B cell (primary cell): ENCODE results near the gene PRTFDC1. TPM values are rescaled to one million over a fixed set of nuclear protein-coding genes. Genes with fewer than 3 reads are reported as not detected.

Experiments
- ATAC-seq: fragments of 200-7000 bp; cut with Tn5 transposase; one replicate; pipeline ENCODE4 v1.10.0; 2021; ENCODE audit warnings: low read depth, mild to moderate bottlenecking, moderate number of reproducible peaks, moderate library complexity
- CTCF ChIA-PET: fragments of 350-600 bp; sonication (Branson Sonifier 250); formaldehyde crosslinking; loops from one replicate; lab custom pipeline; 2021; ENCODE audit warnings: antibody characterized with exemption, inconsistent platforms; lab: Charles Lee
- POLR2A ChIA-PET: fragments of 350-600 bp; sonication (Branson Sonifier 250); formaldehyde crosslinking; loops from one replicate; lab custom pipeline; 2021; ENCODE audit warnings: antibody characterized with exemption; lab: Charles Lee
- DNase-seq: peaks from one replicate; pipeline ENCODE4 v3.0.0; 2013
- H2AFZ ChIP-seq: 2 replicates; pipeline ENCODE4 v1.6.1; 2012; ENCODE audit warnings: mild to moderate bottlenecking, low read depth, low read length; ENCODE audit not compliant: insufficient read depth, poor library complexity, severe bottlenecking
- H3K27ac ChIP-seq, 2 donors: 1 replicate in 1 of 2; 2 replicates in 1 of 2; pipeline ENCODE4 v1.5.1; 2012 to 2013; ENCODE audit warnings: low read length in 2 of 2, mild to moderate bottlenecking in 2 of 2, moderate library complexity in 1 of 2
- H3K27me3 ChIP-seq, 4 experiments: fragments of 200-600 bp in 1 of 4; sonication (generic) in 1 of 4; replicated peaks in 1 of 4; 1 replicate in 2 of 4; 2 replicates in 2 of 4; pipeline versions ENCODE4 v1.6.1 to v1.7.0; 2013 to 2016; ENCODE audit warnings: low read length in 3 of 4, mild to moderate bottlenecking in 2 of 4, mixed read lengths in 1 of 4, moderate library complexity in 1 of 4; ENCODE audit not compliant: insufficient read depth in 4 of 4, control insufficient read depth in 3 of 4; ENCODE audit errors: control extremely low read depth in 1 of 4
- H3K36me3 ChIP-seq, 2 experiments: replicated peaks in 1 of 2; 1 replicate in 1 of 2; 2 replicates in 1 of 2; pipeline versions ENCODE4 v1.6.1 to v1.7.1; 2013; ENCODE audit warnings: low read length in 1 of 2; ENCODE audit not compliant: insufficient read depth in 2 of 2, control insufficient read depth in 1 of 2; ENCODE audit errors: control extremely low read depth in 1 of 2, extremely low read depth in 1 of 2
- H3K4me1 ChIP-seq, 2 donors: fragments of 200-600 bp in 1 of 2; sonication (generic) in 1 of 2; 1 replicate in 1 of 2; 2 replicates in 1 of 2; pipeline versions ENCODE4 v1.5.1 to v1.6.1; 2013 to 2017; ENCODE audit warnings: low read length in 2 of 2; ENCODE audit not compliant: control insufficient read depth in 2 of 2, insufficient read depth in 2 of 2
- H3K4me2 ChIP-seq: replicated peaks from 2 replicates; pipeline ENCODE3; 2012; ENCODE audit warnings: mild to moderate bottlenecking, low read depth, low read length; ENCODE audit not compliant: poor library complexity, severe bottlenecking
- H3K4me3 ChIP-seq, 5 experiments: fragments of 200-600 bp in 1 of 5; sonication (generic) in 1 of 5; 1 replicate in 3 of 5; 2 replicates in 2 of 5; pipeline versions ENCODE4 v1.5.1 to v1.7.0; 2011 to 2016; ENCODE audit warnings: low read length in 4 of 5, mild to moderate bottlenecking in 4 of 5, low read depth in 2 of 5, control low read depth in 1 of 5, moderate library complexity in 1 of 5; ENCODE audit not compliant: insufficient read depth in 1 of 5; ENCODE audit errors: control extremely low read depth in 1 of 5, extremely low read depth in 1 of 5
- H3K79me2 ChIP-seq: fragments of 200-600 bp; sonication (generic); one replicate; pipeline ENCODE4 v1.6.0; 2016; ENCODE audit warnings: low read length; ENCODE audit not compliant: control insufficient read depth, insufficient read depth
- H3K9ac ChIP-seq: fragments of 200-600 bp; sonication (generic); 2 replicates; pipeline ENCODE4 v1.6.1; 2017; ENCODE audit warnings: mild to moderate bottlenecking, low read length, moderate library complexity
- H3K9me3 ChIP-seq, 3 donors: one replicate each; pipeline versions ENCODE4 v1.6.1 to v1.7.1; 2013; ENCODE audit warnings: low read length in 2 of 3; ENCODE audit not compliant: control insufficient read depth in 2 of 3, insufficient read depth in 1 of 3; ENCODE audit errors: control extremely low read depth in 1 of 3
- H4K20me1 ChIP-seq: 2 replicates; pipeline ENCODE4 v1.6.0; 2012; ENCODE audit warnings: mild to moderate bottlenecking, low read length; ENCODE audit not compliant: insufficient read depth, control insufficient read depth, poor library complexity, severe bottlenecking
- H3K27ac Mint-ChIP-seq: one replicate; pipeline ENCODE4 v1.8.0; 2021; ENCODE audit warnings: mixed read lengths
- H3K27me3 Mint-ChIP-seq: one replicate; pipeline ENCODE4 v1.8.0; 2021; ENCODE audit warnings: mixed read lengths
- H3K4me1 Mint-ChIP-seq: one replicate; pipeline ENCODE4 v1.8.0; 2021; ENCODE audit warnings: mixed read lengths
- H3K4me3 Mint-ChIP-seq: one replicate; pipeline ENCODE4 v1.8.0; 2021; ENCODE audit warnings: mixed read lengths
- H3K9me3 Mint-ChIP-seq: one replicate; pipeline ENCODE4 v1.8.0; 2022; ENCODE audit warnings: mixed read lengths; ENCODE audit not compliant: insufficient read depth
- EZH2 ChIP-seq: IDR thresholded peaks from 2 replicates; pipeline ENCODE4 v1.6.1; 2012; ENCODE audit warnings: borderline replicate concordance, low read depth, mild to moderate bottlenecking, moderate library complexity, low read length; ENCODE audit not compliant: insufficient read depth, poor library complexity, severe bottlenecking
- WGBS: methylation state at CpG from one replicate; pipeline ENCODE4 v1.1.5; 2013; ENCODE audit warnings: missing lambda C conversion rate; ENCODE audit not compliant: insufficient coverage; 5-methylcytosine and 5-hydroxymethylcytosine counted together
- intact Hi-C: fragments of 100-400 bp; cut with micrococcal nuclease; formaldehyde crosslinking; loops from one replicate; pipeline ENCODE4 v1.10.0; 2022
- polyA plus RNA-seq: library from polyadenylated mRNA; depleted of rRNA; stranded (reverse); fragments of >200 nt; gene quantifications from 2 replicates; pipeline ENCODE4 v1.2.3, GENCODE V29; 2012
- total RNA-seq, 2 donors: library from RNA; stranded (reverse); fragments of 120-200 nt in 1 of 2; gene quantifications; 1 replicate in 1 of 2; 2 replicates in 1 of 2; pipeline versions ENCODE4 v1.2.3 to v1.2.4, GENCODE V29; 2013 to 2022
- TF ChIP-seq, protein P1 (sequence below): fragments of 200-600 bp; IDR thresholded peaks from one replicate; pipeline ENCODE4 v1.8.0; 2022; ENCODE audit warnings: antibody characterized with exemption, mild to moderate bottlenecking

PRTFDC1 gene
- total and polyA plus RNA-seq, 2 donors (not counting 1 experiment from before 2014, with no cell fraction given): 0.63 TPM; not detected in 1

DNA sequence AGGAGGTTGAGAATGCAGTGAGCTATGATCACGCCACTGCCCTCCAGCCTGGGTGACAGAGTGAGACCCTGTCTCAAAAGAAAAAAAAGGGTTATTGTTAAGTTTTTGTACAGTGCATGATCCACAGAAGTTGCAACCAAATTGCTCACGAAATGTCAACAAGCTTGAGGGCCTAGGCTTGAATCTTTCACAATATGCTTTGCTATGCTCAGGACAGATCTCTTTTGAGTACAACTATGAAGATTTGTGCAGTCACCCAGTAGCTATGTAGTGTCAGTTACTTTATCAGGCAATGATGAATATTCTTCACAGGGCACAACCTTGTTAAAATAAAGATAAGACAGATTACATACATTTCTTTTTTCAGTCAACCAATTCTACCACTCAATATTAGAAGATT lies 109.2 kb downstream of the PRTFDC1 start:
- Histone ChIP-seq H3K9ac (no peak overlapping the region), H2AFZ (no peak overlapping the region), H3K9me3 (peaks cover 0 to 6% (median 0%) of the 10 kb centered on the region in 3 donors), H3K4me2 (no peak overlapping the region), H3K36me3 (no peaks in the 10 kb centered on the region), H4K20me1 (no peaks in the 10 kb centered on the region), H3K79me2 (no peaks in the 10 kb centered on the region), H3K4me3 (no peak overlapping the region), H3K27ac (no peak overlapping the region), H3K27me3 (no peaks in the 10 kb centered on the region), H3K4me1 (no peaks in the 10 kb centered on the region)
- Mint-ChIP-seq H3K4me3 (no peak overlapping the region), H3K9me3 (no peaks in the 10 kb centered on the region), H3K27me3 (peaks cover 13% of the 10 kb centered on the region), H3K4me1 (no peaks in the 10 kb centered on the region), H3K27ac (no peak overlapping the region)
- CTCF ChIA-PET: no interaction called here
- intact Hi-C loops: no loop called here
- TF ChIP-seq, protein P1, sequence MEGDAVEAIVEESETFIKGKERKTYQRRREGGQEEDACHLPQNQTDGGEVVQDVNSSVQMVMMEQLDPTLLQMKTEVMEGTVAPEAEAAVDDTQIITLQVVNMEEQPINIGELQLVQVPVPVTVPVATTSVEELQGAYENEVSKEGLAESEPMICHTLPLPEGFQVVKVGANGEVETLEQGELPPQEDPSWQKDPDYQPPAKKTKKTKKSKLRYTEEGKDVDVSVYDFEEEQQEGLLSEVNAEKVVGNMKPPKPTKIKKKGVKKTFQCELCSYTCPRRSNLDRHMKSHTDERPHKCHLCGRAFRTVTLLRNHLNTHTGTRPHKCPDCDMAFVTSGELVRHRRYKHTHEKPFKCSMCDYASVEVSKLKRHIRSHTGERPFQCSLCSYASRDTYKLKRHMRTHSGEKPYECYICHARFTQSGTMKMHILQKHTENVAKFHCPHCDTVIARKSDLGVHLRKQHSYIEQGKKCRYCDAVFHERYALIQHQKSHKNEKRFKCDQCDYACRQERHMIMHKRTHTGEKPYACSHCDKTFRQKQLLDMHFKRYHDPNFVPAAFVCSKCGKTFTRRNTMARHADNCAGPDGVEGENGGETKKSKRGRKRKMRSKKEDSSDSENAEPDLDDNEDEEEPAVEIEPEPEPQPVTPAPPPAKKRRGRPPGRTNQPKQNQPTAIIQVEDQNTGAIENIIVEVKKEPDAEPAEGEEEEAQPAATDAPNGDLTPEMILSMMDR: no peak
- no peak for TF ChIP-seq EZH2
- no peak for ATAC-seq
- POLR2A ChIA-PET: no interaction called here
- WGBS: 89% methylated on average over 2 of the region's 2 CpGs
- no peak for DNase-seq

DNA sequence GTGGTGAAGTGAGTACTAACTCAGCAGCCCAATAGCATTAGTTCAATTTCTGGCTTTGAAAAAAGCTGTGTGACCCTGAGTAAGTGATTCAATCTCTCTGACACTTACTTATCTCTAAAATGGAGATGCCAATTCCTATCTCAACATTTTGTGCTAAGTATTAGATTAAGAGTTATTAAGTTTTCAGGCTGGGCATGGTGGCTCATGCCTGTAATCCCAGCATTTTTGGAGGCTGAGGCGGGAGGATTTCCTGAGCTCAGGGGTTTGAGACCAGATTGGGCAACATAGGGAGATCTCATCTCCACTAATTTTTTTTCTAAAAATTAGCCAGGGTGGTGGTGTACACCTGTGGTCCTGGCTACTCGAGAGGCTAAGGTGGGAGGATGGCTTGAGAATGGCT lies 109.5 kb downstream of the PRTFDC1 start:
- ATAC-seq (no peak), DNase-seq (no peak)
- 100% methylated on average over 2 of the region's 2 CpGs for WGBS
- ChIA-PET POLR2A (no interaction called here), CTCF (no interaction called here)
- no peak for TF ChIP-seq EZH2
- TF ChIP-seq, protein P1: no peak
- Histone ChIP-seq H2AFZ (no peak overlapping the region), H3K4me2 (no peak overlapping the region), H3K79me2 (no peaks in the 10 kb centered on the region), H3K9ac (no peak overlapping the region), H3K27me3 (no peaks in the 10 kb centered on the region), H3K27ac (no peak overlapping the region), H4K20me1 (no peaks in the 10 kb centered on the region), H3K4me3 (no peak overlapping the region), H3K4me1 (no peaks in the 10 kb centered on the region), H3K9me3 (peaks cover 0 to 6% (median 0%) of the 10 kb centered on the region in 3 donors), H3K36me3 (no peaks in the 10 kb centered on the region)
- H3K27ac Mint-ChIP-seq: no peak overlapping the region
- H3K9me3 Mint-ChIP-seq: no peaks in the 10 kb centered on the region
- H3K4me3 Mint-ChIP-seq: no peak overlapping the region
- intact Hi-C loops: no loop called here
- H3K4me1 Mint-ChIP-seq: peaks cover 1% of the 10 kb centered on the region
- peaks cover 13% of the 10 kb centered on the region for H3K27me3 Mint-ChIP-seq
